Activated naive CD4-positive, alpha-beta T cell treated with anti-CD3 and anti-CD28 coated beads, Interleukin-2, amount 10 ng/mL, durations not matched to agents 7 days and 5 days (primary cell): ENCODE measurements around the gene RIC3.
A peak's percentile ranks its signal among the peaks of the same experiment; 100 is the strongest.

Source experiments
- CTCF ChIA-PET: fragments of 350-600 bp; sonication (Branson Sonifier 250); formaldehyde crosslinking; loops from one replicate; lab custom pipeline; 2021; ENCODE audit warnings: antibody characterized with exemption; lab: Charles Lee
- DNase-seq: peaks from one replicate; pipeline ENCODE4 v3.0.0-alpha.2; 2020
- H3K27ac Mint-ChIP-seq: one replicate; pipeline ENCODE4 v1.8.0; 2021; ENCODE audit warnings: mild to moderate bottlenecking, moderate library complexity, mixed read lengths
- H3K27me3 Mint-ChIP-seq: one replicate; pipeline ENCODE4 v1.8.0; 2021; ENCODE audit warnings: mild to moderate bottlenecking, mixed read lengths
- H3K36me3 Mint-ChIP-seq: one replicate; pipeline ENCODE4 v1.8.0; 2021; ENCODE audit warnings: mixed read lengths
- H3K4me1 Mint-ChIP-seq: one replicate; pipeline ENCODE4 v1.8.0; 2021; ENCODE audit warnings: mixed read lengths
- H3K4me3 Mint-ChIP-seq: one replicate; pipeline ENCODE4 v1.8.0; 2021; ENCODE audit warnings: mild to moderate bottlenecking, moderate library complexity, mixed read lengths
- H3K9me3 Mint-ChIP-seq: one replicate; pipeline ENCODE4 v1.8.0; 2021; ENCODE audit warnings: mixed read lengths

Gene RIC3

GRCh38 chr11:8168485-8169257 lies at the start of gene RIC3:
TSS of gene RIC3 (minus strand) at chr11:8169025. CDS start at chr11:8168989, 36 bp downstream.
- Mint-ChIP-seq H3K36me3 (no peaks in the 10 kb centered on the region), H3K9me3 (no peaks in the 10 kb centered on the region), H3K4me3 (peak within 1 kb of the TSS; percentile 75), H3K4me1 (peaks cover 25% of the 10 kb centered on the region), H3K27me3 (peaks cover 23% of the 10 kb centered on the region), H3K27ac (no peak within 1 kb of the TSS)
- CTCF ChIA-PET: no interaction called here
- peak; percentile 54 for DNase-seq

GRCh38 chr11:8218409-8218808 lies 49.6 kb upstream of the RIC3 start:
- H3K4me3 Mint-ChIP-seq: no peak overlapping the region
- no peaks in the 10 kb centered on the region for H3K9me3 Mint-ChIP-seq
- CTCF ChIA-PET: interaction anchor here (1.8 kb wide), 1 partner anchor 25 kb away, joined by 7 read pairs; no protein-coding TSS in a partner anchor
- H3K36me3 Mint-ChIP-seq: no peaks in the 10 kb centered on the region
- H3K27me3 Mint-ChIP-seq: no peaks in the 10 kb centered on the region
- no peaks in the 10 kb centered on the region for H3K4me1 Mint-ChIP-seq
- DNase-seq: no peak
- no peak overlapping the region for H3K27ac Mint-ChIP-seq

- CTCF ChIA-PET: interaction anchor here (1.8 kb wide), 1 partner anchor 25 kb away, joined by 7 read pairs; no protein-coding TSS in a partner anchor
- Mint-ChIP-seq H3K4me3 (no peak overlapping the region), H3K36me3 (no peaks in the 10 kb centered on the region), H3K27me3 (no peaks in the 10 kb centered on the region), H3K9me3 (no peaks in the 10 kb centered on the region), H3K27ac (no peak overlapping the region), H3K4me1 (no peaks in the 10 kb centered on the region)
- DNase-seq: no peak
Observed at GRCh38 chr11:8217926-8218325, 49.1 kb upstream of the RIC3 start.

- no peaks in the 10 kb centered on the region for H3K4me1 Mint-ChIP-seq
- DNase-seq: no peak
- H3K36me3 Mint-ChIP-seq: no peaks in the 10 kb centered on the region
- CTCF ChIA-PET: interaction anchor here (1.8 kb wide), 1 partner anchor 24 kb away, joined by 7 read pairs; no protein-coding TSS in a partner anchor
- no peaks in the 10 kb centered on the region for H3K27me3 Mint-ChIP-seq
- no peaks in the 10 kb centered on the region for H3K9me3 Mint-ChIP-seq
- no peak overlapping the region for H3K27ac Mint-ChIP-seq
- no peak overlapping the region for H3K4me3 Mint-ChIP-seq
Observed at GRCh38 chr11:8217136-8217535, 48.3 kb upstream of the RIC3 start.

GRCh38 chr11:8213376-8213775 lies 44.6 kb upstream of the RIC3 start:
- peaks cover 10% of the 10 kb centered on the region for H3K27me3 Mint-ChIP-seq
- H3K4me3 Mint-ChIP-seq: no peak overlapping the region
- no peaks in the 10 kb centered on the region for H3K36me3 Mint-ChIP-seq
- no peak overlapping the region for H3K27ac Mint-ChIP-seq
- no peaks in the 10 kb centered on the region for H3K9me3 Mint-ChIP-seq
- no peaks in the 10 kb centered on the region for H3K4me1 Mint-ChIP-seq
- CTCF ChIA-PET: no interaction called here
- no peak for DNase-seq

- no peaks in the 10 kb centered on the region for H3K4me1 Mint-ChIP-seq
- H3K27me3 Mint-ChIP-seq: peaks cover 49% of the 10 kb centered on the region
- H3K4me3 Mint-ChIP-seq: no peak overlapping the region
- CTCF ChIA-PET: no interaction called here
- H3K9me3 Mint-ChIP-seq: no peaks in the 10 kb centered on the region
- H3K36me3 Mint-ChIP-seq: no peaks in the 10 kb centered on the region
- no peak overlapping the region for H3K27ac Mint-ChIP-seq
- DNase-seq: peak; percentile 43
Observed at GRCh38 chr11:8209208-8209807, 40.5 kb upstream of the RIC3 start.

- Mint-ChIP-seq H3K4me1 (no peaks in the 10 kb centered on the region), H3K27me3 (peaks cover 57% of the 10 kb centered on the region), H3K4me3 (no peak overlapping the region), H3K9me3 (no peaks in the 10 kb centered on the region), H3K27ac (no peak overlapping the region), H3K36me3 (no peaks in the 10 kb centered on the region)
- DNase-seq: no peak
- CTCF ChIA-PET: interaction anchor here (1.3 kb wide), 1 partner anchor 13 kb away, joined by 3 read pairs; no protein-coding TSS in a partner anchor
Observed at GRCh38 chr11:8207080-8208000, 38.5 kb upstream of the RIC3 start.

- no peak overlapping the region for H3K27ac Mint-ChIP-seq
- no peak overlapping the region for H3K4me3 Mint-ChIP-seq
- DNase-seq: no peak
- H3K36me3 Mint-ChIP-seq: no peaks in the 10 kb centered on the region
- peaks cover 60% of the 10 kb centered on the region for H3K27me3 Mint-ChIP-seq
- CTCF ChIA-PET: no interaction called here
- H3K9me3 Mint-ChIP-seq: no peaks in the 10 kb centered on the region
- H3K4me1 Mint-ChIP-seq: no peaks in the 10 kb centered on the region
Observed at GRCh38 chr11:8206251-8207079, 37.6 kb upstream of the RIC3 start.

- H3K9me3 Mint-ChIP-seq: no peaks in the 10 kb centered on the region
- H3K27ac Mint-ChIP-seq: no peak overlapping the region
Observed at GRCh38 chr11:8205566-8205965, 36.7 kb upstream of the RIC3 start.

GRCh38 chr11:8204596-8204995 lies 35.8 kb upstream of the RIC3 start:
- H3K9me3 Mint-ChIP-seq: no peaks in the 10 kb centered on the region
- no peak overlapping the region for H3K27ac Mint-ChIP-seq
- no peaks in the 10 kb centered on the region for H3K36me3 Mint-ChIP-seq
- DNase-seq: no peak
- H3K4me3 Mint-ChIP-seq: no peak overlapping the region
- H3K4me1 Mint-ChIP-seq: no peaks in the 10 kb centered on the region
- H3K27me3 Mint-ChIP-seq: peaks cover 63% of the 10 kb centered on the region
- CTCF ChIA-PET: interaction anchor here (2.9 kb wide), 1 partner anchor 11 kb away, joined by 13 read pairs; no protein-coding TSS in a partner anchor

More at GRCh38 chr11:8205566-8205965, 36.7 kb upstream of the RIC3 start:
- no peaks in the 10 kb centered on the region for H3K4me1 Mint-ChIP-seq
- peaks cover 60% of the 10 kb centered on the region for H3K27me3 Mint-ChIP-seq
- H3K4me3 Mint-ChIP-seq: no peak overlapping the region
- no peaks in the 10 kb centered on the region for H3K36me3 Mint-ChIP-seq
- no peak for DNase-seq
- CTCF ChIA-PET: interaction anchor here (2.9 kb wide), 1 partner anchor 12 kb away, joined by 13 read pairs; no protein-coding TSS in a partner anchor

- Mint-ChIP-seq H3K4me3 (no peak overlapping the region), H3K4me1 (no peaks in the 10 kb centered on the region), H3K27me3 (peaks cover 63% of the 10 kb centered on the region), H3K27ac (no peak overlapping the region), H3K9me3 (no peaks in the 10 kb centered on the region), H3K36me3 (no peaks in the 10 kb centered on the region)
- no peak for DNase-seq
- CTCF ChIA-PET: interaction anchor here (2.9 kb wide), 1 partner anchor 11 kb away, joined by 13 read pairs; no protein-coding TSS in a partner anchor
Observed at GRCh38 chr11:8204025-8204424, 35.2 kb upstream of the RIC3 start.

- peaks cover 59% of the 10 kb centered on the region for H3K27me3 Mint-ChIP-seq
- no peak overlapping the region for H3K4me3 Mint-ChIP-seq
- CTCF ChIA-PET: interaction anchor here (2.9 kb wide), 1 partner anchor 10 kb away, joined by 13 read pairs; no protein-coding TSS in a partner anchor
- H3K9me3 Mint-ChIP-seq: no peaks in the 10 kb centered on the region
- H3K4me1 Mint-ChIP-seq: no peaks in the 10 kb centered on the region
- no peak for DNase-seq
- no peaks in the 10 kb centered on the region for H3K36me3 Mint-ChIP-seq
- no peak overlapping the region for H3K27ac Mint-ChIP-seq
Observed at GRCh38 chr11:8203414-8203715, 34.5 kb upstream of the RIC3 start.
